Thoracic aorta (tissue), 2 donors: Measurements from ENCODE around the gene SCUBE1. TPM values are rescaled to one million over a fixed set of nuclear protein-coding genes. Genes with fewer than 3 reads are reported as not detected.

Experiments used
- ATAC-seq: fragments of 150-250 bp; one replicate; pipeline ENCODE4 v1.8.0; 2017; ENCODE audit warnings: low read depth; ENCODE audit not compliant: insufficient number of reproducible peaks, low FRiP score
- DNase-seq: peaks from one replicate; pipeline ENCODE4 v3.0.0-alpha.2; 2020; ENCODE audit warnings: low spot score
- H3K27ac ChIP-seq, 2 donors: fragments of 200-600 bp; sonication (generic); 1 replicate in 1 of 2; 2 replicates in 1 of 2; pipeline ENCODE4 v1.5.1; 2016; ENCODE audit warnings: mild to moderate bottlenecking in 2 of 2, moderate library complexity in 2 of 2
- H3K27me3 ChIP-seq: fragments of 200-600 bp; sonication (generic); replicated peaks from 2 replicates; pipeline ENCODE4 v1.6.0; 2016; ENCODE audit warnings: mild to moderate bottlenecking; ENCODE audit not compliant: insufficient read depth
- H3K36me3 ChIP-seq: fragments of 200-600 bp; sonication (generic); one replicate; pipeline ENCODE4 v1.5.1; 2016
- H3K4me1 ChIP-seq, 2 donors: fragments of 200-600 bp; sonication (generic); 1 replicate in 1 of 2; 2 replicates in 1 of 2; pipeline versions ENCODE4 v1.5.1 to v1.6.0; 2016; ENCODE audit warnings: low read depth in 2 of 2, mild to moderate bottlenecking in 1 of 2; ENCODE audit not compliant: control insufficient read depth in 1 of 2
- H3K4me3 ChIP-seq: fragments of 200-600 bp; sonication (generic); 2 replicates; pipeline ENCODE4 v1.5.1; 2016; ENCODE audit warnings: mild to moderate bottlenecking
- H3K9me3 ChIP-seq: fragments of 200-600 bp; sonication (generic); 2 replicates; pipeline ENCODE4 v1.5.1; 2016
- CTCF ChIP-seq: fragments of 200-600 bp; sonication (generic); IDR thresholded peaks from one replicate; pipeline ENCODE4 v1.5.1; 2019; ENCODE audit warnings: antibody characterized with exemption
- total RNA-seq, 2 donors: library from RNA; depleted of rRNA; stranded (reverse); fragments of >200 nt; gene quantifications; one replicate each; pipeline versions ENCODE4 v1.1.0 to v1.2.3, GENCODE V29; 2016

SCUBE1 gene
- total RNA-seq, 2 donors from 2014 or later = 6.0 to 25.0 TPM

- Histone ChIP-seq H3K4me3 (no peak overlapping the region), H3K27ac (no peak overlapping the region), H3K9me3 (no peaks in the 10 kb centered on the region), H3K36me3 (no peaks in the 10 kb centered on the region), H3K4me1 (no peaks in the 10 kb centered on the region), H3K27me3 (no peaks in the 10 kb centered on the region)
- no peak for DNase-seq
- ATAC-seq = no peak
- TF ChIP-seq CTCF = no peak
Measured at GRCh38 chr22:43277987-43278601, 65.1 kb downstream of the SCUBE1 start.

- no peak for TF ChIP-seq CTCF
- Histone ChIP-seq H3K9me3 (no peaks in the 10 kb centered on the region), H3K27ac (no peak overlapping the region), H3K27me3 (no peaks in the 10 kb centered on the region), H3K36me3 (no peaks in the 10 kb centered on the region), H3K4me1 (no peaks in the 10 kb centered on the region), H3K4me3 (no peak overlapping the region)
- ATAC-seq = no peak
- DNase-seq = no peak
Measured at GRCh38 chr22:43277091-43277490, 66.1 kb downstream of the SCUBE1 start.

- DNase-seq = no peak
- Histone ChIP-seq H3K27ac (no peak overlapping the region), H3K27me3 (no peaks in the 10 kb centered on the region), H3K36me3 (no peaks in the 10 kb centered on the region), H3K4me1 (no peaks in the 10 kb centered on the region), H3K4me3 (no peak overlapping the region), H3K9me3 (no peaks in the 10 kb centered on the region)
- TF ChIP-seq CTCF = no peak
- ATAC-seq = no peak
Measured at GRCh38 chr22:43276321-43276720, 66.9 kb downstream of the SCUBE1 start.

- Histone ChIP-seq H3K4me3 (no peak overlapping the region), H3K27me3 (no peaks in the 10 kb centered on the region), H3K36me3 (no peaks in the 10 kb centered on the region), H3K27ac (no peak overlapping the region), H3K4me1 (no peaks in the 10 kb centered on the region), H3K9me3 (no peaks in the 10 kb centered on the region)
- ATAC-seq = no peak
- no peak for TF ChIP-seq CTCF
- DNase-seq = no peak
Measured at GRCh38 chr22:43275545-43276317, 67.4 kb downstream of the SCUBE1 start.

- Histone ChIP-seq H3K9me3 (no peaks in the 10 kb centered on the region), H3K4me1 (no peaks in the 10 kb centered on the region), H3K27ac (no peak overlapping the region), H3K4me3 (no peak overlapping the region), H3K27me3 (no peaks in the 10 kb centered on the region), H3K36me3 (no peaks in the 10 kb centered on the region)
- no peak for TF ChIP-seq CTCF
- ATAC-seq (no peak), DNase-seq (no peak)
Measured at GRCh38 chr22:43274595-43275240, 68.5 kb downstream of the SCUBE1 start.
